Germinal center (tissue), 1 donor: ENCODE data around the gene KIR3DL2.
"Not testable (repeated sequence)": the region's sequence is repeated elsewhere in the genome, so short reads cannot be mapped to it uniquely, and the experiment has no call there.

ENCODE experiments used
- DNase-seq: peaks from one replicate; pipeline ENCODE4 v3.0.0; 2012; ENCODE audit warnings: mixed read lengths, low spot score

Gene KIR3DL2

DNA sequence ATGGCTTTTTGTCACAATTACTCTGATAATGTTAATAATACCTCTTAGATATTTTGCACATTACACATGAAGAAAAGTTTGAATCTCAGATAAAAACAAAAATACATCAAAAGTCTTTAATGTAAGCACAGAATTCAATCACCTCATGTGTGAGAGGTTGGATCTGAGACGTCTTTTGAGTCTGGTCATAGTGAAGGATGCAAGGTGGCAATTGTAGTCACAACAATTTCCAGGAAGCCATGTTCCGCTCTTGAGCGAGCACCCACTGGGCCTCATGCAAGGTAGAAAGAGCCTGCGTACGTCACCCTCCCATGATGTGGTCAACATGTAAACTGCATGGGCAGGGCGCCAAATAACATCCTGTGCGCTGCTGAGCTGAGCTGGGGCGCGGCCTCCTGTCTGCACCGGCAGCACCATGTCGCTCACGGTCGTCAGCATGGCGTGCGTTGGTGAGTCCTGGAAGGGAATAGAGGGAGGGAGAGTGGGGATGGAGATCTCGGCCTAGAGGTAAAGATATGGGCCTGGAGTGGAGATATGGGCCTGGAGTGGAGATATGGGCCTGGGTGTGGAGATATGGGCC lies at the start of gene KIR3DL2:
Gene KIR3DL2, plus strand, starts transcription at position 383 of the 580 bp plus-strand sequence. Its CDS starts 33 bp downstream, at position 416.
- not testable (repeated sequence) for DNase-seq

DNA sequence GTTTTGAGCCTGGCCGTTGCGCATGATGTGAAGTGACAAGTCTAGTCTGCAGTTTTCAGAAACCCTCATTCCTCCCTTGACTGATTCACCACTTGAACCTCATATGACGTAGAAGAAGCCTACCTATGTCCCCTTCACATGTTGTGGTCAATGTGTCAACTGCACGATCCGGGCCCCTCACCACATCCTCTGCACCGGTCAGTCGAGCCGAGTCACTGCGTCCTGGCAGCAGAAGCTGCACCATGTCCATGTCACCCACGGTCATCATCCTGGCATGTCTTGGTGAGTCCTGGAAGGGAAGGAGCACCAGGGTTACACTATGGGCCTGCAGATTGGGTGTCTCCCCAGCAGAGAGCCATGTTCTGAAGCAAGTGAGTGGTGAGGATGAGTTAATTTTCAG lies 46.8 kb upstream of the KIR3DL2 start, which contains the start of gene KIR2DL4:
Gene KIR2DL4, plus strand, starts transcription at position 201 of the 400 bp plus-strand sequence. Its CDS starts 42 bp downstream, at position 243.
- DNase-seq, result no peak

DNA sequence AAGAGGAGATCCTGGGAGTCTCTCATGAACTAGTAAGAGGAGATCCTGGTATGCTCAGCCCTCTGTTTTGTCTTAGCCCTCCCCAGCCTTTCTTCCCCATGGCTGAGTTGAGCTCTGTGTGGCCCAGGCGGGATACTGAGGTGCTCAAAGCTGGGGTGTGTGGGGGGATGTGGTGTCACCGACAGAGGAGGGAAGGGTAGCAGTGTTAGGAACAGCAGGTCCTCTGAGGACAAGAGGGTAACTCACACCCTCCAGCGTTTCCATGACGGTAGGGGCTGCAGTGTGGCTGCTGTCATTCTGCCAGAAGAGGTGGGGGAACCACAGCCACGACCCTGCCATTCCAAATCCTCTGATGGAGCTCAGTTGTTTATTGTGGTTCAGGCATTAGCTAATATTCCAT lies 46.1 kb upstream of the KIR3DL2 start:
- no peak for DNase-seq

DNA sequence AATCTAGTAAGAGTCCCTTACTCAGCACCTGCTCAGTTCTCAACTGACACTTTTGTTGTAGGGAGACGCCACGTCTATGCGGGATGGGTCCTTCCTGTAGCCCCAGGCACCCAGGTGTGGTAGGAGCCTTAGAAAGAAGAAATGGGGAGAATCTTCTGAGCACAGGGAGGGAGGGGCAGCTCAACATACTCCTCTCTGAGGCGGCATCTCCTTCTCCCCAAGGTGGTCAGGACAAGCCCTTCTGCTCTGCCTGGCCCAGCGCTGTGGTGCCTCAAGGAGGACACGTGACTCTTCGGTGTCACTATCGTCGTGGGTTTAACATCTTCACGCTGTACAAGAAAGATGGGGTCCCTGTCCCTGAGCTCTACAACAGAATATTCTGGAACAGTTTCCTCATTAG lies 45.7 kb upstream of the KIR3DL2 start:
- no peak for DNase-seq

DNA sequence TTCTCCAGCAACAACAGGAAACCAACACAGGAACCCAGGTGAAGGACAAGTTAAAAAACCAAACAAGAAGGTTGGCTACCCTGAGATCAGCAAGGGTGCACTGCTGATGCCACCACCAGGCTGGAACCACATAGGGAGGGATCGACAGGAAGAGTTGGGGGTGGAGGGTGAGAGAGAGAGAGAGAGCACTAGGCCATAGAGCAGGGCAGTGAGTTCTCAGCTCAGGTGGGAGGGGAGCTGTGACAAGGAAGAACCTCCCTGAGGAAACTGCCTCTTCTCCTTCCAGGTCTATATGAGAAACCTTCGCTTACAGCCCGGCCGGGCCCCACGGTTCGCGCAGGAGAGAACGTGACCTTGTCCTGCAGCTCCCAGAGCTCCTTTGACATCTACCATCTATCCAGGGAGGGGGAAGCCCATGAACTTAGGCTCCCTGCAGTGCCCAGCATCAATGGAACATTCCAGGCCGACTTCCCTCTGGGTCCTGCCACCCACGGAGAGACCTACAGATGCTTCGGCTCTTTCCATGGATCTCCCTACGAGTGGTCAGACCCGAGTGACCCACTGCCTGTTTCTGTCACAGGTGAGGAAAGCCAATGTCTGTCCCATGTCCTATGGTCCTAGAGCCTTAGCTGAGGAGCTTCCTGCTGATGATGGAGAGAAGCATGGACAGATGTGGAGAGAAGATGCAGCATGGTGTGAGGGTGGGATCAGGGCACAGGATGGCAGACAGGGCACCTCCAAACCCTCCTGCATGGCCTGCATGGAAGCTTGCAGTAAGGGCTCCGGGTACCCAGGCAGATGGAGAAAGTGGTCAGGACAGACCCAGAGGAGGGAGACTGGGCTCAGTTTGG lies 44.4 kb upstream of the KIR3DL2 start:
- DNase-seq, result no peak

DNA sequence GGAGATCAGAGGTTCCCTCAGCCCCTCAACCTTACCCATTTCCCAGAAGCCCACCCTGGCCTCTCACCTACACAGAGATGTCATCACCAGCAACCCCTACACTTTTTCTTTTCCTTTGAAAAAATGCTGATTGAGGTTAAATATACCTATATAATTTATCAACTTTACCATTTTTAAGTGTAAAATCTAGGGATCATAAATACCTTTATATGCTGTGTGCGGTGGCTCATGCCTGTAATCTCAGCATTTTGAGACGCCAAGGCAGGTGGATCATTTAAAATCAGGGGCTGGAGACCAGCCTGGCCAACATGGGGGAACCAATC lies 43.8 kb upstream of the KIR3DL2 start:
- DNase-seq, result no peak

DNA sequence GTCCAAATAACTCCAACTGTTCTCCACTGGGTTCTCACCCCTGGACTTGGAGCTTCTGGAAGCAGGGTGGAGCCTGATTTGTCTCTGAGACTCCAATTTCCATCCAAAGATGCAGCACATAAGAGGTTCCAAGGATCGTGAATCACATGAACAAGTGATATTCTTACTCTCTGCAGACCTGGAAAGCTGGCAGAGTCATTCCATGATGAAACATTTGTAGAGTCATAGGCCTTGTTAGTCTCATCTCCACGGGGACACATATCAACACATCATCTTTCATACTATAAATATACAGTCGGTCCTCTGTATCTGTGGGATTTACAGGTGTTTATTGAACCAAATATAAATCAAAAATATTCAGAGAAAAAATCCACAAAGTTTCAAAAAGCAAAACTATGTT lies 35.7 kb upstream of the KIR3DL2 start:
- not testable (repeated sequence) for DNase-seq

DNA sequence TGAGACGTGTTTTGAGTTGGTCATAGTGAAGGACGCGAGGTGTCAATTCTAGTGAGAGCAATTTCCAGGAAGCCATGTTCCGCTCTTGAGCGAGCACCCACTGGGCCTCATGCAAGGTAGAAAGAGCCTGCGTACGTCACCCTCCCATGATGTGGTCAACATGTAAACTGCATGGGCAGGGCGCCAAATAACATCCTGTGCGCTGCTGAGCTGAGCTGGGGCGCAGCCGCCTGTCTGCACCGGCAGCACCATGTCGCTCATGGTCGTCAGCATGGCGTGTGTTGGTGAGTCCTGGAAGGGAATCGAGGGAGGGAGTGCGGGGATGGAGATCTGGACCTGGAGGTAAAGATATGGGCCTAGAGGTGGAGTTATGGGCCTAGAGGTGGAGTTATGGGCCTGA lies 34.0 kb upstream of the KIR3DL2 start, which contains the start of gene KIR3DL1:
Gene KIR3DL1, plus strand, starts transcription at position 218 of the 400 bp plus-strand sequence.
- DNase-seq, result not testable (repeated sequence)

DNA sequence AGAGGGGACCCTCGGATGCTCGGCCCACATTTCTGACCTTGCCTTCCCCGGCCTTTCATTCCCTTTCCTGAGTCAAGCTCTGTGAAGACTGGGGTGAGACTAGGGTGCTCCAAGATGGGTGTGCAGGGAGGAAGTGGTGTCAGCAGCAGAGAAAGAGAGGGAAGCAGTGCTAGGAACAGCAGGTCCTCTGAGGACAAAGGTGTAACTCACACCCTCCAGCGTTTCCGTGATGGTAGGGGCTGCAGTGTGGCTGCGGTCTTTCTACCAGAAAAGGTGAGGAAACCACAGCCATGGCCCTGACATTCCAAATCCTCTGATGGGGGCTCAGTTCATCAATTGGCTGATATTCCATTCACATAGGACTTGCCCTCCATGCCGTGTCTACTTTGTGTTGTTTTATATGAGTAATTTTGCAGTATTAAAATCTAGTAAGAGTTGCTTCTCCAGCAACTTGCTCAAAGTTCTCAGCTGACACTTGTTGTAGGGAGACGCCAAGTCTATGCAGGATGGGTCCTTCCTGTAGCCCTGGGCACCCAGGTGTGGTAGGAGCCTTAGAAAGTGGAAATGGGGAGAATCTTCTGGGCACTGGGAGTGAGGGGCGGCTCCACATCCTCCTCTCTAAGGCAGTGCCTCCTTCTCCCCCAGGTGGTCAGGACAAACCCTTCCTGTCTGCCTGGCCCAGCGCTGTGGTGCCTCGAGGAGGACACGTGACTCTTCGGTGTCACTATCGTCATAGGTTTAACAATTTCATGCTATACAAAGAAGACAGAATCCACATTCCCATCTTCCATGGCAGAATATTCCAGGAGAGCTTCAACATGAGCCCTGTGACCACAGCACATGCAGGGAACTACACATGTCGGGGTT lies 32.3 kb upstream of the KIR3DL2 start:
- DNase-seq, result no peak

DNA sequence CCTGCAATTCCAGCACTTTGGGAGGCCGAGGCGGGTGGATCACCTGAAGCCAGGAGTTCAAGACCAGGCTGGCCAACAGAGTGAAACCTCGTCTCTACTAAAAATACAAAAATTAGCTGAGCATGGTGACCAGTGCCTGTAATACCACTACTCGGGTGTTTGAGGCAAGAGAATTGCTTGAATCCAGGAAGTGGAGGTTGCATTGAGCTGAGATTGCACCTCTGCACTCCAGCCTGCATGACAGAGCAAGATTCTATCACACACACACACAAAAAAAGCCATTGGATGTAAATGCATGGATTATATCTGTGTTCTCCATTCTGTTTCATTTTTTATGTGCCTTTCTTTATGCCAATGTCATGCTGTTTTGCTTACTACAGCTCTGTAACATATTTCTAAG lies 25.8 kb upstream of the KIR3DL2 start:
- not testable (repeated sequence) for DNase-seq

DNA sequence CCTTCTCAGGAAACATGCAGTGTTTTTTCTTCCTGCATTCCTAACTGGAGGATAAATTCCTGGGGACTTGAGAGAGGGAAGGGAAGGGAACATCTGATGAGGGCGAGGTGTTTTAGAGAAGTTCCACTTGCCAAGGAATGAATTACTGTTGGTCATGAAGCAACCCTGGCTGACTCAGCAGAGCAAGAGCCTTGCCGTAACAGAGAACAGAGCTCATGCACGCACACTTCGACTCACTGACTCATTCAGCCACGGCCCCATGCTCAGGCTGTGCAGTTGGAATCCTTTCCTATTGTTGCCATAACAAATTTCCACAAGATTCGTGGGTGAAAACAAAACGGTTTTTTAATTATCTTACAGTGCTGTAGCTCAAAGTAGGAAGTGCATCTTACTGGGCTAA lies 24.9 kb upstream of the KIR3DL2 start:
- DNase-seq, result not testable (repeated sequence)

DNA sequence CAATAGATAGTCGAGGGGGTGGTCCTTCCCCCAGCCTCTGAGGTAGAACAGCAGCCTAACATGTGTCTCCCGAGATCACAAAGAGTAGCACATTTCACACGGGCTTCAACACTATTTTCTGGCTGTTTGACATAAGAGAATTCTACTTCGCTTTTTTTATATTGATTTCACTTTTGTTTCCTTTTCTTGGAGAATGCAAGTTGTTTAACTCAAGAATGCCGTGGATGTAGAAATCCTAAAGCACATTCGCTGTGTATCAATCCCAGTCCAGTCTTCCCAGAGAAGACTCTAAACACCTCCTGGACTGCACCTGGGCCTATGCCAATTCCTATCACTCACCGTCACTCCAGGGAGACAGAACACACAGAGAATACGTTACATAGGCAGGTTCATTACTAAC lies 22.2 kb upstream of the KIR3DL2 start:
- DNase-seq, result not testable (repeated sequence)

DNA sequence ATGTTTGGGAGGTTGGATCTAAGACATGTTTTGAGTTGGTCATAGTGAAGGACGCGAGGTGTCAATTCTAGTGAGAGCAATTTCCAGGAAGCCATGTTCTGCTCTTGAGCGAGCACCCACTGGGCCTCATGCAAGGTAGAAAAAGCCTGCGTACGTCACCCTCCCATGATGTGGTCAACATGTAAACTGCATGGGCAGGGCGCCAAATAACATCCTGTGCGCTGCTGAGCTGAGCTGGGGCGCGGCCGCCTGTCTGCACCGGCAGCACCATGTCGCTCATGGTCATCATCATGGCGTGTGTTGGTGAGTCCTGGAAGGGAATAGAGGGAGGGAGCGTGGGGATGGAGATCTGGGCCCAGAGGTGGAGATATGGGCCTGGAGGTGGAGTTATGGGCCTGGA lies 17.7 kb upstream of the KIR3DL2 start, which contains the start of gene KIR2DS4:
Gene KIR2DS4, plus strand, starts transcription at position 181 of the 400 bp plus-strand sequence.
- DNase-seq, result not testable (repeated sequence)

DNA sequence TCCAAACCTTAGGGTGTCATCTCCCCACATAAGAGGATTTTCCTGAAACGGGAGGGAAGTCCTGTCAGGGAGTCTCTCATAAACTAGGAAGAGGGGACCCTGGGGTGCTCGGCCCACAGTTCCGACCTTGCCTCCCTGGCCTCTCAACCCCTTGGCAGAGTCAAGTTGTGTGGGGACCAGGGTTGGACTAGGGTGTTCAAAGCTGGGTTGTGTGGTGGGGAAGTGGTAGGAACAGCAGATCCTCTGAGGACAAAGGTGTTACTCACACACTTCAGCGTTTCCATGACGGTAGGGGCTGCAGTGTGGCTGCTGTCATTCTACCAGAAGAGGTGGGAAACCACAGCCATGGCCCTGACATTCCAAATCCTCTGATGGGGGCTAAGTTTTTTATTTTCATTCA lies 15.1 kb upstream of the KIR3DL2 start:
- not testable (repeated sequence) for DNase-seq

DNA sequence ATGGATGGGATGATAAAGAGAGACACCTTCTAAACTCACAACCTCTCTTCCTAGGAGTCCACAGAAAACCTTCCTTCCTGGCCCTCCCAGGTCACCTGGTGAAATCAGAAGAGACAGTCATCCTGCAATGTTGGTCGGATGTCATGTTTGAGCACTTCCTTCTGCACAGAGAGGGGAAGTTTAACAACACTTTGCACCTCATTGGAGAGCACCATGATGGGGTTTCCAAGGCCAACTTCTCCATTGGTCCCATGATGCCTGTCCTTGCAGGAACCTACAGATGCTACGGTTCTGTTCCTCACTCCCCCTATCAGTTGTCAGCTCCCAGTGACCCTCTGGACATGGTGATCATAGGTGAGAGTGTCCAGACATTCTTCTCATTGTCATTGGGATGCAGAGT lies 12.7 kb upstream of the KIR3DL2 start:
- not testable (repeated sequence) for DNase-seq

DNA sequence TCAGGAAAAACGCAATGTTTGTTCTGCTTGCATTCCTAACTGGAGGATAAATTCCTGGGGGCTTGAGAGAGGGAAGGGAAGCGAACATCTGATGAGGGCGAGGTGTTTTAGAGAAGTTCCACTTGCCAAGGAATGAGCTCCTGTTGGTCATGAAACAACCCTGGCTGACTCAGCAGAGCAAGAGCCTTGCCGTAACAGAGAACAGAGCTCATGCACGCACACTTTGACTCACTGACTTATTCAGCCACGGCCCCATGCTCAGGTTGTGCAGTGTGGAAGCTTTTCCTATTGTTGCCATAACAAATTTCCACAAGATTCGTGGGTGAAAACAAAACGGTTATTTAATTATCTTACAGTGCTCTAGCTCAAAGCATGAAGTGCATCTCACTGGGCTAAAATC lies 7.1 kb upstream of the KIR3DL2 start:
- DNase-seq, result not testable (repeated sequence)

DNA sequence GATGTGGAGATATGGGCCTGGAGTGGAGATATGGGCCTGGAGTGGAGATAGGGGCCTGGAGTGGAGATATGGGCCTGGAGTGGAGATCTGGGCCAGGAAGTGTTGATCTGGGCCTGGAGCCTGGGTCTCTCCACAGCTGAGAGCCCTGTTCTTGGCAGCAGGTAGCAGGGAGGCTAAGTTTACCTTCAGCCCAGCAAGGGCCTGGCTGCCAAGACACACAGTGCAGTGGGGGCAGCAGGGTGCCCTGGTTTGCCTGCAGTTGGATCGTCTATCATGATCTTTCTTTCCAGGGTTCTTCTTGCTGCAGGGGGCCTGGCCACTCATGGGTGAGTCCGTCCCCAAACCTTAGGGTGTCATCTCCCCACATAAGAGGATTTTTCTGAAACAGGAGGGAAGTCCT lies 687 bp downstream of the KIR3DL2 start:
- DNase-seq, result no peak

DNA sequence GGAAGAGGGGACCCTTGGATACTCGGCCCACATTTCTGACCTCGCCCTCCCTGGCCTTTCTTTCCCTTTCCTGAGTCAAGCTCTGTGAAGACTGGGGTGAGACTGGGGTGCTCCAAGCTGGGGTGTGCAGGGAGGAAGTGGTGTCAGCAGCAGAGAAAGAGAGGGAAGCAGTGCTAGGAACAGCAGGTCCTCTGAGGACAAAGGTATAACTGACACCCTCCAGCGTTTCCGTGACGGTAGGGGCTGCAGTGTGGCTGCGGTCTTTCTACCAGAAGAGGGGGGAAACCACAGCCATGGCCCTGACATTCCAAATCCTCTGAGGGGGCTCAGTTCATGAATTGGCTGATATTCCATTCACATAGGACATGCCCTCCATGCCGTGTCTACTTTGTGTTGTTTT lies 1.1 kb downstream of the KIR3DL2 start:
- DNase-seq, result no peak

DNA sequence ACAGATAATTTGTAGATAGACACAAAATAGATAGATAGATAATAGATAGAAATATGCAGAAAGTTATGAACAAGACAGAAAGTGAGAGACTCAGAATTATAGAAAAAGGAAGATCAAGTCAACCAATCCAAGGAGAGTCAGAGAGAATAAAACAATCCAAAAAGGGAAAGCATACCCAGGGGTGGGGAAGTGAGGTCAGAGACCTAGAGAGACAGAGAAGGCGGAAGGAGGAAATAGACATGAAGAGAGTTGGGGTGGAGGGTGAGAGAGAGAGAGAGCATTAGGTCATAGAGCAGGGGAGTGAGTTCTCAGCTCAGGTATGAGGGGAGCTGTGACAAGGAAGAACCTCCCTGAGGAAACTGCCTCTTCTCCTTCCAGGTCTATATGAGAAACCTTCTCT lies 5.0 kb downstream of the KIR3DL2 start:
- DNase-seq, result not testable (repeated sequence)

DNA sequence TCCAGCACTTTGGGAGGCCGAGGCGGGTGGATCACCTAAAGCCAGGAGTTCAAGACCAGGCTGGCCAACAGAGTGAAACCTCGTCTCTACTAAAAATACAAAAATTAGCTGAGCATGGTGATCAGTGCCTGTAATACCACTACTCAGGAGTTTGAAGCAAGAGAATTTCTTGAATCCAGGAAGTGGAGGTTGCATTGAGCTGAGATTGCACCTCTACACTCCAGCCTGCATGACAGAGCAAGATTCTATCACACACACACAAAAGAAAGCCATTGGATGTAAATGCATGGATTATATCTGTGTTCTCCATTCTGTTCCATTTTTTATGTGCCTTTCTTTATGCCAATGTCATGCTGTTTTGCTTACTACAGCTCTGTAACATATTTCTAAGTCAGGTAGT lies 8.2 kb downstream of the KIR3DL2 start:
- not testable (repeated sequence) for DNase-seq

DNA sequence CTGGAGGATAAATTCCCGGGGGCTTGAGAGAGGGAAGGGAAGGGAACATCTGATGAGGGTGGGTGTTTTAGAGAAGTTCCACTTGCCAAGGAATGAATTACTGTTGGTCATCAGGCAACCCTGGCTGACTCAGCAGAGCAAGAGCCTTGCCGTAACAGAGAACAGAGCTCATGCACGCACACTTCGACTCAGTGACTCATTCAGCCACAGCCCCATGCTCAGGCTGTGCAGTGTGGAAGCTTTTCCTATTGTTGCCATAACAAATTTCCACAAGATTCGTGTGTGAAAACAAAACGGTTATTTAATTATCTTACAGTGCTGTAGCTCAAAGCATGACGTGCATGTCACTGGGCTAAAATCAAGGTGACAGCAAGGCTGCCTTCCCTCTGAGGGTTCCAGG lies 9.2 kb downstream of the KIR3DL2 start:
- DNase-seq, result not testable (repeated sequence)

DNA sequence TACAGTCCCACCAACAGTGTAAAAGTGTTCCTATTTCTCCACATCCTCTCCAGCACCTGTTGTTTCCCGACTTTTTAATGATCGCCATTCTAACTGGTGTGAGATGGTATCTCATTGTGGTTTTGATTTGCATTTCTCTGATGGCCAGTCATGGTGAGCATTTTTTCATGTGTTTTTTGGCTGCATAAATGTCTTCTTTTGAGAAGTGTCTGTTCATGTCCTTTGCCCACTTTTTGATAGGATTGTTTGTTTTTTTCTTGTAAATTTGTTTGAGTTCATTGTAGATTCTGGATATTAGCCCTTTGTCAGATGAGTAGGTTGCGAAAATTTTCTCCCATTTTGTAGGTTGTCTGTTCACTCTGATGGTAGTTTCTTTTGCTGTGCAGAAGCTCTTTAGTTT lies 13.2 kb downstream of the KIR3DL2 start:
- DNase-seq, result not testable (repeated sequence)
